HEK293T (cell line): ENCODE results near the gene COLEC11.

Experiments used
- ARNT ChIP-seq: fragments of 450-650 bp; IDR thresholded peaks from 2 replicates; pipeline ENCODE4 v1.6.1; 2017; ENCODE audit warnings: mild to moderate bottlenecking
- ELF4 ChIP-seq: fragments of 450-650 bp; IDR thresholded peaks from 2 replicates; pipeline ENCODE4 v1.6.1; 2017; ENCODE audit warnings: antibody characterized with exemption
- FOXK2 ChIP-seq: fragments of 450-650 bp; IDR thresholded peaks from 2 replicates; pipeline ENCODE4 v1.6.1; 2016; ENCODE audit warnings: mild to moderate bottlenecking
- FOXM1 ChIP-seq: fragments of 450-650 bp; IDR thresholded peaks from 2 replicates; pipeline ENCODE4 v1.6.1; 2017; ENCODE audit warnings: mild to moderate bottlenecking, borderline replicate concordance
- L3MBTL2 ChIP-seq: fragments of 450-650 bp; conservative IDR thresholded peaks from 2 replicates; pipeline ENCODE4 v1.6.1; 2016; ENCODE audit warnings: mild to moderate bottlenecking
- SP1 ChIP-seq: fragments of 450-650 bp; IDR thresholded peaks from 2 replicates; pipeline ENCODE4 v1.6.1; 2017
- SUZ12 ChIP-seq: fragments of 450-650 bp; IDR thresholded peaks from 2 replicates; pipeline ENCODE4 v1.6.1; 2016; ENCODE audit warnings: mild to moderate bottlenecking
- TARDBP ChIP-seq: fragments of 450-650 bp; IDR thresholded peaks from 2 replicates; pipeline ENCODE4 v1.6.1; 2016
- ZNF384 ChIP-seq: fragments of 450-650 bp; IDR thresholded peaks from 2 replicates; pipeline ENCODE4 v1.6.1; 2016

- no peak for TF ChIP-seq SUZ12
- TF ChIP-seq ZNF384: no peak
- TF ChIP-seq SP1: no peak
- TF ChIP-seq FOXM1: no peak
- TF ChIP-seq FOXK2: no peak
- TF ChIP-seq ELF4: no peak
- no peak for TF ChIP-seq L3MBTL2
- TF ChIP-seq TARDBP: no peak
- no peak for TF ChIP-seq ARNT
These were observed 28.1 kb upstream of the COLEC11 start for GRCh38 chr2:3566806-3567205.
